RCC 7860 (cell line): ENCODE measurements around the gene NOS1AP.

Experiments
- DNase-seq: peaks from one replicate; pipeline ENCODE4 v3.0.0-alpha.2; 2015; ENCODE audit warnings: low spot score
- FAIRE-seq: peaks from 2 replicates; lab custom pipeline; 2012; peaks lifted over from hg19 to GRCh38; lab: Jason Lieb, UNC

The NOS1AP gene

GRCh38 chr1:162281426-162281825 is 211.9 kb downstream of the NOS1AP start:
- FAIRE-seq (no peak), DNase-seq (no peak)

- DNase-seq (no peak), FAIRE-seq (no peak)
These were observed 214.2 kb downstream of the NOS1AP start for GRCh38 chr1:162283657-162284056.

- DNase-seq (no peak), FAIRE-seq (no peak)
These were observed 214.9 kb downstream of the NOS1AP start for GRCh38 chr1:162284206-162284955.

- no peak for FAIRE-seq
- no peak for DNase-seq
These were observed 215.7 kb downstream of the NOS1AP start for GRCh38 chr1:162285149-162285561.

GRCh38 chr1:162291000-162291399 is 221.5 kb downstream of the NOS1AP start:
- no peak for FAIRE-seq
- no peak for DNase-seq

GRCh38 chr1:162292422-162292849 is 222.9 kb downstream of the NOS1AP start:
- DNase-seq (no peak), FAIRE-seq (no peak)

GRCh38 chr1:162293073-162293692 is 223.7 kb downstream of the NOS1AP start:
- no peak for DNase-seq
- FAIRE-seq = no peak

- no peak for FAIRE-seq
- DNase-seq = no peak
These were observed 224.5 kb downstream of the NOS1AP start for GRCh38 chr1:162294015-162294414.

- no peak for DNase-seq
- FAIRE-seq = no peak
These were observed 227.7 kb downstream of the NOS1AP start for GRCh38 chr1:162297208-162297607.

- FAIRE-seq = no peak
- no peak for DNase-seq
These were observed 228.8 kb downstream of the NOS1AP start for GRCh38 chr1:162298266-162298665.

GRCh38 chr1:162299018-162299417 is 229.5 kb downstream of the NOS1AP start:
- no peak for DNase-seq
- no peak for FAIRE-seq

GRCh38 chr1:162300057-162300917 is 230.8 kb downstream of the NOS1AP start:
- DNase-seq (no peak), FAIRE-seq (no peak)

GRCh38 chr1:162301696-162302095 is 232.2 kb downstream of the NOS1AP start:
- FAIRE-seq = no peak
- no peak for DNase-seq

- DNase-seq = no peak
- no peak for FAIRE-seq
These were observed 233.0 kb downstream of the NOS1AP start for GRCh38 chr1:162302306-162303003.

- DNase-seq (no peak), FAIRE-seq (no peak)
These were observed 233.5 kb downstream of the NOS1AP start for GRCh38 chr1:162303004-162303344.

- no peak for FAIRE-seq
These were observed 235.2 kb downstream of the NOS1AP start for GRCh38 chr1:162304736-162305135.

GRCh38 chr1:162305969-162306368 is 236.5 kb downstream of the NOS1AP start:
- DNase-seq = peak; percentile 51
- peak; percentile 64 for FAIRE-seq

More at GRCh38 chr1:162304736-162305135, 235.2 kb downstream of the NOS1AP start:
- DNase-seq = no peak

GRCh38 chr1:162310337-162310736 is 240.8 kb downstream of the NOS1AP start:
- FAIRE-seq (no peak), DNase-seq (no peak)

- no peak for DNase-seq
- no peak for FAIRE-seq
These were observed 244.7 kb downstream of the NOS1AP start for GRCh38 chr1:162314206-162314605.

GRCh38 chr1:162315673-162316072 is 246.2 kb downstream of the NOS1AP start:
- DNase-seq = no peak
- FAIRE-seq = no peak

- no peak for DNase-seq
- FAIRE-seq = no peak
These were observed 246.7 kb downstream of the NOS1AP start for GRCh38 chr1:162316187-162316586.
